ENCODE data around the gene FHL2.

- no peak for TF ChIP-seq CTCF (IDR thresholded peaks at IDR 0.05; ENCODE audit: low read depth, low read length)
- no peak for TF ChIP-seq MAX (IDR thresholded peaks at IDR 0.05; ENCODE audit: low read depth, low read length)
- TF ChIP-seq POLR2A (IDR thresholded peaks at IDR 0.05; ENCODE audit: extremely low read depth, insufficient read length): no peak
These were observed 19.1 kb upstream of the FHL2 start for GRCh38 chr2:105417857-105418436.

Measured in NB4 (cell line).